B cell (primary cell): ENCODE data around the gene CRTC3. TPM values are rescaled to one million over a fixed set of nuclear protein-coding genes. Genes with fewer than 3 reads are reported as not detected.

Experiments used
- ATAC-seq: fragments of 200-7000 bp; cut with Tn5 transposase; one replicate; pipeline ENCODE4 v1.10.0; 2021; ENCODE audit warnings: low read depth, mild to moderate bottlenecking, moderate number of reproducible peaks, moderate library complexity
- CTCF ChIA-PET: fragments of 350-600 bp; sonication (Branson Sonifier 250); formaldehyde crosslinking; loops from one replicate; lab custom pipeline; 2021; ENCODE audit warnings: antibody characterized with exemption, inconsistent platforms; lab: Charles Lee
- POLR2A ChIA-PET: fragments of 350-600 bp; sonication (Branson Sonifier 250); formaldehyde crosslinking; loops from one replicate; lab custom pipeline; 2021; ENCODE audit warnings: antibody characterized with exemption; lab: Charles Lee
- DNase-seq: peaks from one replicate; pipeline ENCODE4 v3.0.0; 2013
- H2AFZ ChIP-seq: 2 replicates; pipeline ENCODE4 v1.6.1; 2012; ENCODE audit warnings: mild to moderate bottlenecking, low read depth, low read length; ENCODE audit not compliant: insufficient read depth, poor library complexity, severe bottlenecking
- H3K27ac ChIP-seq, 2 donors: 1 replicate in 1 of 2; 2 replicates in 1 of 2; pipeline ENCODE4 v1.5.1; 2012 to 2013; ENCODE audit warnings: low read length in 2 of 2, mild to moderate bottlenecking in 2 of 2, moderate library complexity in 1 of 2
- H3K27me3 ChIP-seq, 4 experiments: fragments of 200-600 bp in 1 of 4; sonication (generic) in 1 of 4; replicated peaks in 1 of 4; 1 replicate in 2 of 4; 2 replicates in 2 of 4; pipeline versions ENCODE4 v1.6.1 to v1.7.0; 2013 to 2016; ENCODE audit warnings: low read length in 3 of 4, mild to moderate bottlenecking in 2 of 4, mixed read lengths in 1 of 4, moderate library complexity in 1 of 4; ENCODE audit not compliant: insufficient read depth in 4 of 4, control insufficient read depth in 3 of 4; ENCODE audit errors: control extremely low read depth in 1 of 4
- H3K36me3 ChIP-seq, 2 experiments: replicated peaks in 1 of 2; 1 replicate in 1 of 2; 2 replicates in 1 of 2; pipeline versions ENCODE4 v1.6.1 to v1.7.1; 2013; ENCODE audit warnings: low read length in 1 of 2; ENCODE audit not compliant: insufficient read depth in 2 of 2, control insufficient read depth in 1 of 2; ENCODE audit errors: control extremely low read depth in 1 of 2, extremely low read depth in 1 of 2
- H3K4me1 ChIP-seq, 2 donors: fragments of 200-600 bp in 1 of 2; sonication (generic) in 1 of 2; 1 replicate in 1 of 2; 2 replicates in 1 of 2; pipeline versions ENCODE4 v1.5.1 to v1.6.1; 2013 to 2017; ENCODE audit warnings: low read length in 2 of 2; ENCODE audit not compliant: control insufficient read depth in 2 of 2, insufficient read depth in 2 of 2
- H3K4me2 ChIP-seq: replicated peaks from 2 replicates; pipeline ENCODE3; 2012; ENCODE audit warnings: mild to moderate bottlenecking, low read depth, low read length; ENCODE audit not compliant: poor library complexity, severe bottlenecking
- H3K4me3 ChIP-seq, 5 experiments: fragments of 200-600 bp in 1 of 5; sonication (generic) in 1 of 5; 1 replicate in 3 of 5; 2 replicates in 2 of 5; pipeline versions ENCODE4 v1.5.1 to v1.7.0; 2011 to 2016; ENCODE audit warnings: low read length in 4 of 5, mild to moderate bottlenecking in 4 of 5, low read depth in 2 of 5, control low read depth in 1 of 5, moderate library complexity in 1 of 5; ENCODE audit not compliant: insufficient read depth in 1 of 5; ENCODE audit errors: control extremely low read depth in 1 of 5, extremely low read depth in 1 of 5
- H3K79me2 ChIP-seq: fragments of 200-600 bp; sonication (generic); one replicate; pipeline ENCODE4 v1.6.0; 2016; ENCODE audit warnings: low read length; ENCODE audit not compliant: control insufficient read depth, insufficient read depth
- H3K9ac ChIP-seq: fragments of 200-600 bp; sonication (generic); 2 replicates; pipeline ENCODE4 v1.6.1; 2017; ENCODE audit warnings: mild to moderate bottlenecking, low read length, moderate library complexity
- H3K9me3 ChIP-seq, 3 donors: one replicate each; pipeline versions ENCODE4 v1.6.1 to v1.7.1; 2013; ENCODE audit warnings: low read length in 2 of 3; ENCODE audit not compliant: control insufficient read depth in 2 of 3, insufficient read depth in 1 of 3; ENCODE audit errors: control extremely low read depth in 1 of 3
- H4K20me1 ChIP-seq: 2 replicates; pipeline ENCODE4 v1.6.0; 2012; ENCODE audit warnings: mild to moderate bottlenecking, low read length; ENCODE audit not compliant: insufficient read depth, control insufficient read depth, poor library complexity, severe bottlenecking
- H3K27ac Mint-ChIP-seq: one replicate; pipeline ENCODE4 v1.8.0; 2021; ENCODE audit warnings: mixed read lengths
- H3K27me3 Mint-ChIP-seq: one replicate; pipeline ENCODE4 v1.8.0; 2021; ENCODE audit warnings: mixed read lengths
- H3K4me1 Mint-ChIP-seq: one replicate; pipeline ENCODE4 v1.8.0; 2021; ENCODE audit warnings: mixed read lengths
- H3K4me3 Mint-ChIP-seq: one replicate; pipeline ENCODE4 v1.8.0; 2021; ENCODE audit warnings: mixed read lengths
- H3K9me3 Mint-ChIP-seq: one replicate; pipeline ENCODE4 v1.8.0; 2022; ENCODE audit warnings: mixed read lengths; ENCODE audit not compliant: insufficient read depth
- CTCF ChIP-seq: fragments of 200-600 bp; IDR thresholded peaks from one replicate; pipeline ENCODE4 v1.8.0; 2022; ENCODE audit warnings: antibody characterized with exemption, mild to moderate bottlenecking
- WGBS: methylation state at CpG from one replicate; pipeline ENCODE4 v1.1.5; 2013; ENCODE audit warnings: missing lambda C conversion rate; ENCODE audit not compliant: insufficient coverage; 5-methylcytosine and 5-hydroxymethylcytosine counted together
- intact Hi-C: fragments of 100-400 bp; cut with micrococcal nuclease; formaldehyde crosslinking; loops from one replicate; pipeline ENCODE4 v1.10.0; 2022
- polyA plus RNA-seq: library from polyadenylated mRNA; depleted of rRNA; stranded (reverse); fragments of >200 nt; gene quantifications from 2 replicates; pipeline ENCODE4 v1.2.3, GENCODE V29; 2012
- total RNA-seq, 2 donors: library from RNA; stranded (reverse); fragments of 120-200 nt in 1 of 2; gene quantifications; 1 replicate in 1 of 2; 2 replicates in 1 of 2; pipeline versions ENCODE4 v1.2.3 to v1.2.4, GENCODE V29; 2013 to 2022

The CRTC3 gene
- total and polyA plus RNA-seq, 2 donors (not counting 1 experiment from before 2014, with no cell fraction given), result 34.7 to 95.8 TPM

GRCh38 chr15:90529011-90529370 lies 732 bp upstream of the CRTC3 start:
- peak overlapping the region; percentile 89 for H3K9ac ChIP-seq
- intact Hi-C loops, result loop anchor here (5.0 kb wide), 1 partner anchor 33 kb away; no protein-coding TSS in a partner anchor

More at GRCh38 chr15:90529011-90529370, 732 bp upstream of the CRTC3 start:
- H3K36me3 ChIP-seq, result no peaks in the 10 kb centered on the region
- H2AFZ ChIP-seq, result peak overlapping the region; percentile 92
- POLR2A ChIA-PET, result interaction anchor here (0.6 to 2.0 kb wide), 3 partner anchors 32 to 89 kb away, joined by 4 to 6 read pairs (median 5); no protein-coding TSS in a partner anchor
- H3K27me3 Mint-ChIP-seq, result no peaks in the 10 kb centered on the region
- H3K4me1 Mint-ChIP-seq, result peaks cover 33% of the 10 kb centered on the region
- no peaks in the 10 kb centered on the region for H3K9me3 ChIP-seq
- CTCF ChIA-PET, result interaction anchor here (1.4 kb wide), 1 partner anchor 17 kb away, joined by 3 read pairs; no protein-coding TSS in a partner anchor
- H3K4me3 Mint-ChIP-seq, result peak overlapping the region; percentile 86
- peaks cover 43% of the 10 kb centered on the region for H3K79me2 ChIP-seq
- H3K27ac ChIP-seq, result peak overlapping the region; percentile 42 to 78
- no peaks in the 10 kb centered on the region for H3K27me3 ChIP-seq
- peaks cover 26% of the 10 kb centered on the region for H4K20me1 ChIP-seq
- WGBS, result 96% methylated on average over 4 of the region's 15 CpGs
- ATAC-seq, result no peak
- H3K9me3 Mint-ChIP-seq, result no peaks in the 10 kb centered on the region
- peak overlapping the region in 4 of 5 experiments; percentile 45 to 90 (median 72) for H3K4me3 ChIP-seq
- TF ChIP-seq CTCF, result no peak
- peak overlapping the region; percentile 94 for H3K4me2 ChIP-seq
- peaks cover 27 to 37% of the 10 kb centered on the region in 2 donors for H3K4me1 ChIP-seq
- peak overlapping the region; percentile 87 for H3K27ac Mint-ChIP-seq
- no peak for DNase-seq
